H9 (cell line): ENCODE data around the gene SNW1. TPM values are rescaled to one million over a fixed set of nuclear protein-coding genes. Genes with fewer than 3 reads are reported as not detected.

Experiments used
- DNase-seq: peaks from one replicate; pipeline ENCODE4 v3.0.0-alpha.2; 2017
- H2AFZ ChIP-seq: one replicate; pipeline ENCODE4 v1.6.1; 2013; ENCODE audit warnings: mild to moderate bottlenecking, low read length, control low read depth, moderate library complexity
- H2AK5ac ChIP-seq: 2 replicates; pipeline ENCODE4 v1.6.1; 2013; ENCODE audit warnings: low read length, control low read depth, mixed read lengths; ENCODE audit not compliant: insufficient read length
- H2BK120ac ChIP-seq: one replicate; pipeline ENCODE4 v1.6.1; 2013; ENCODE audit warnings: low read depth, mild to moderate bottlenecking, low read length, control low read depth, inconsistent platforms; ENCODE audit not compliant: poor library complexity, severe bottlenecking
- H2BK12ac ChIP-seq: 2 replicates; pipeline ENCODE4 v1.6.1; 2013; ENCODE audit warnings: low read length, control low read depth, mixed read lengths, low read depth; ENCODE audit not compliant: insufficient read length
- H2BK15ac ChIP-seq: 2 replicates; pipeline ENCODE4 v1.6.1; 2013; ENCODE audit warnings: low read depth, low read length, control low read depth
- H2BK20ac ChIP-seq: one replicate; pipeline ENCODE4 v1.6.1; 2013; ENCODE audit warnings: low read depth, mild to moderate bottlenecking, low read length, control low read depth, inconsistent platforms; ENCODE audit not compliant: poor library complexity, severe bottlenecking
- H2BK5ac ChIP-seq: 2 replicates; pipeline ENCODE4 v1.6.1; 2013; ENCODE audit warnings: low read length, control low read depth, mixed read lengths; ENCODE audit not compliant: insufficient read length
- H3K14ac ChIP-seq: 2 replicates; pipeline ENCODE4 v1.6.1; 2013; ENCODE audit warnings: low read length, control low read depth; ENCODE audit not compliant: insufficient read depth
- H3K18ac ChIP-seq: 2 replicates; pipeline ENCODE4 v1.6.1; 2013; ENCODE audit warnings: low read depth, mild to moderate bottlenecking, mixed read lengths, low read length, control low read depth; ENCODE audit not compliant: insufficient read length
- H3K23ac ChIP-seq: 2 replicates; pipeline ENCODE4 v1.6.1; 2013; ENCODE audit warnings: low read length, control low read depth, mixed read lengths, low read depth; ENCODE audit not compliant: insufficient read length
- H3K23me2 ChIP-seq: 2 replicates; pipeline ENCODE4 v1.6.1; 2013; ENCODE audit warnings: low read depth, mild to moderate bottlenecking, mixed read lengths, low read length, control low read depth; ENCODE audit not compliant: insufficient read length, poor library complexity, severe bottlenecking
- H3K27ac ChIP-seq: 2 replicates; pipeline ENCODE4 v1.5.1; 2013; ENCODE audit warnings: low read length, control low read depth, mixed read lengths, low read depth; ENCODE audit not compliant: insufficient read length
- H3K27me3 ChIP-seq: 2 replicates; pipeline ENCODE4 v1.6.1; 2013; ENCODE audit warnings: low read length, control low read depth, inconsistent platforms; ENCODE audit not compliant: insufficient read depth
- H3K4ac ChIP-seq: 2 replicates; pipeline ENCODE4 v1.6.1; 2013; ENCODE audit warnings: low read depth, mild to moderate bottlenecking, control low read depth, inconsistent platforms, low read length, moderate library complexity
- H3K4me1 ChIP-seq: 2 replicates; pipeline ENCODE4 v1.6.1; 2013; ENCODE audit warnings: low read length, control low read depth, inconsistent platforms; ENCODE audit not compliant: insufficient read depth
- H3K4me2 ChIP-seq: 2 replicates; pipeline ENCODE4 v1.6.1; 2013; ENCODE audit warnings: low read length, control low read depth, mixed read lengths; ENCODE audit not compliant: insufficient read length, insufficient read depth
- H3K56ac ChIP-seq: 2 replicates; pipeline ENCODE4 v1.6.1; 2013; ENCODE audit warnings: low read depth, mild to moderate bottlenecking, mixed read lengths, low read length, control low read depth; ENCODE audit not compliant: insufficient read length
- H3K79me1 ChIP-seq: 2 replicates; pipeline ENCODE4 v1.6.1; 2013; ENCODE audit warnings: low read depth, mild to moderate bottlenecking, moderate library complexity, low read length, control low read depth, inconsistent platforms; ENCODE audit not compliant: insufficient read depth, poor library complexity, severe bottlenecking
- H3K79me2 ChIP-seq: 2 replicates; pipeline ENCODE4 v1.6.1; 2013; ENCODE audit warnings: low read length, control low read depth, inconsistent platforms; ENCODE audit not compliant: insufficient read depth
- H3K9ac ChIP-seq: 2 replicates; pipeline ENCODE4 v1.6.1; 2013; ENCODE audit warnings: low read length, control low read depth, mixed read lengths; ENCODE audit not compliant: insufficient read length; ENCODE audit errors: extremely low read depth
- H3K9me3 ChIP-seq: one replicate; pipeline ENCODE4 v1.6.1; 2013; ENCODE audit warnings: low read depth, low read length, inconsistent platforms; ENCODE audit not compliant: control insufficient read depth
- H3T11ph ChIP-seq: one replicate; pipeline ENCODE4 v1.6.1; 2013; ENCODE audit warnings: mild to moderate bottlenecking, low read length, control low read depth, inconsistent platforms
- H4K20me1 ChIP-seq: one replicate; pipeline ENCODE4 v1.6.1; 2013; ENCODE audit not compliant: control insufficient read depth, insufficient read length, insufficient read depth
- H4K5ac ChIP-seq: 2 replicates; pipeline ENCODE4 v1.6.1; 2013; ENCODE audit warnings: low read depth, mild to moderate bottlenecking, mixed read lengths, low read length, control low read depth; ENCODE audit not compliant: insufficient read length
- H4K8ac ChIP-seq: replicated peaks from 2 replicates; pipeline ENCODE4 v1.6.1; 2013; ENCODE audit warnings: low read length, control low read depth, mixed read lengths, low read depth; ENCODE audit not compliant: insufficient read length
- H4K91ac ChIP-seq: 2 replicates; pipeline ENCODE4 v1.6.1; 2013; ENCODE audit warnings: low read depth, mild to moderate bottlenecking, moderate library complexity, mixed read lengths, low read length, control low read depth; ENCODE audit not compliant: insufficient read length
- H3K27ac Mint-ChIP-seq, 3 experiments: 2 replicates in 2 of 3; 3 replicates in 1 of 3; pipeline ENCODE4 v1.8.0; 2020 to 2021; ENCODE audit warnings: mixed read lengths in 3 of 3, mild to moderate bottlenecking in 1 of 3, moderate library complexity in 1 of 3
- H3K27me3 Mint-ChIP-seq: 2 replicates; pipeline ENCODE4 v1.8.0; 2021; ENCODE audit warnings: low read depth, mild to moderate bottlenecking, moderate library complexity, mixed read lengths
- H3K36me3 Mint-ChIP-seq, 3 experiments: 2 replicates in 2 of 3; 3 replicates in 1 of 3; pipeline ENCODE4 v1.8.0; 2020 to 2021; ENCODE audit warnings: low read depth in 3 of 3, mixed read lengths in 3 of 3; ENCODE audit not compliant: insufficient read depth in 1 of 3
- H3K4me1 Mint-ChIP-seq, 2 experiments: 2 replicates each; pipeline ENCODE4 v1.8.0; 2020; ENCODE audit warnings: mixed read lengths in 2 of 2
- H3K4me3 Mint-ChIP-seq, 2 experiments: 2 replicates in 1 of 2; 3 replicates in 1 of 2; pipeline ENCODE4 v1.8.0; 2020 to 2021; ENCODE audit warnings: mild to moderate bottlenecking in 2 of 2, mixed read lengths in 2 of 2, moderate library complexity in 1 of 2
- H3K9me3 Mint-ChIP-seq, 2 experiments: 2 replicates in 1 of 2; 3 replicates in 1 of 2; pipeline ENCODE4 v1.8.0; 2020; ENCODE audit warnings: mild to moderate bottlenecking in 2 of 2, mixed read lengths in 2 of 2, moderate library complexity in 1 of 2
- CTCF ChIP-seq: fragments of 200-600 bp; sonication (generic); conservative IDR thresholded peaks from 3 replicates; pipeline ENCODE4 v1.8.0; 2021; ENCODE audit warnings: antibody characterized with exemption, mild to moderate bottlenecking
- WGBS: extraction: QIAGEN DNeasy Blood & Tissue Kit; methylation state at CpG from one replicate; pipeline ENCODE4 v1.1.7; 2013; ENCODE audit warnings: missing lambda C conversion rate, low lambda C conversion rate, mixed read lengths; ENCODE audit not compliant: insufficient read length; ENCODE audit errors: extremely low coverage; 5-methylcytosine and 5-hydroxymethylcytosine counted together
- total RNA-seq: library from RNA; stranded (reverse); gene quantifications from 2 replicates; pipeline ENCODE4 v1.2.1, GENCODE V29; 2021

Gene SNW1
- total RNA-seq, 1 experiment from 2014 or later, result 103 TPM

DNA sequence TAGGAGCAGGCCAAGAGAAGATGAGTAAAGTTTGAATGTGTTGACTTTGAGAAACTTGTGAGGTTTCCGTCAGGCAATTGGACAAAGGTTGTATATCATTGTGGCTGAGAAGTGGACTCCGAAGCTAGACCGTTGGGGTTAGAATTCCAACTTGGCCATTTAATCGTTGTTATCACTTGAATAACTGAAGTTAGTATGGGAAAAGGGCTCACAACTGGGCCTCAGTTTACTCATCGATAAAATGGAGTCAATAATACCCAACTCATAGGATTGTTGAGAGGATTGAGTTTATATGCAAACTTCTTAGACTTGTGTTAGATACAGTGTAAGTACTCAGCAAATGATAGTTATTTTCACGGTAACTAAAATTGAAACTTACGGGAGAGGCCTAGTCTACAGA lies 52.2 kb downstream of the SNW1 start:
- Histone ChIP-seq H3K18ac (no peak overlapping the region), H3K27ac (no peak overlapping the region), H4K20me1 (no peaks in the 10 kb centered on the region), H3K79me2 (peaks cover 34% of the 10 kb centered on the region; the same call in 1 of the 2 replicates), H4K5ac (no peak overlapping the region), H4K91ac (no peak overlapping the region), H3K56ac (no peak overlapping the region), H3K14ac (peak overlapping the region; percentile 70; the same call in 1 of the 2 replicates), H2BK12ac (no peak overlapping the region), H3K79me1 (peaks cover 7% of the 10 kb centered on the region), H2BK120ac (no peak overlapping the region), H2BK15ac (no peak overlapping the region), H3K9me3 (no peaks in the 10 kb centered on the region), H4K8ac (no peak overlapping the region), H3K4me2 (peak overlapping the region; percentile 71), H2AFZ (no peak overlapping the region), H2AK5ac (no peak overlapping the region), H3K23ac (no peak overlapping the region), H3K9ac (peak overlapping the region; percentile 90), H2BK20ac (no peak overlapping the region), H2BK5ac (no peak overlapping the region), H3K23me2 (peaks cover 5% of the 10 kb centered on the region), H3K4ac (no peak overlapping the region; the same call in 1 of the 2 replicates), H3K4me1 (no peaks in the 10 kb centered on the region), H3K27me3 (no peaks in the 10 kb centered on the region), H3T11ph (no peak overlapping the region)
- DNase-seq, result no peak
- peak overlapping the region; percentile 92 to 98 (median 95) for H3K27ac Mint-ChIP-seq
- H3K4me3 Mint-ChIP-seq, result peak overlapping the region; percentile 84 to 97
- no CpG with 5 or more reads among the region's 7 CpGs for WGBS
- H3K9me3 Mint-ChIP-seq, result no peaks in the 10 kb centered on the region
- no peaks in the 10 kb centered on the region for H3K27me3 Mint-ChIP-seq
- peaks cover 29 to 52% (median 52%) of the 10 kb centered on the region in 3 experiments for H3K36me3 Mint-ChIP-seq
- no peak for TF ChIP-seq CTCF
- peaks cover 16 to 20% of the 10 kb centered on the region in 2 experiments for H3K4me1 Mint-ChIP-seq
